Endodermal cell (in vitro differentiated cells): ENCODE data around the gene HOXD9. TPM values are rescaled to one million over a fixed set of nuclear protein-coding genes. Genes with fewer than 3 reads are reported as not detected.

ENCODE experiments used
- DNase-seq: peaks from one replicate; pipeline ENCODE4 v3.0.0-alpha.2; 2017
- H3K27ac ChIP-seq: 2 replicates; pipeline ENCODE4 v1.5.1; 2013; ENCODE audit warnings: mild to moderate bottlenecking, low read depth, low read length, moderate library complexity
- H3K27me3 ChIP-seq: 2 replicates; pipeline ENCODE4 v1.6.1; 2013; ENCODE audit warnings: mild to moderate bottlenecking, low read length, moderate library complexity; ENCODE audit not compliant: insufficient read depth, control insufficient read depth, poor library complexity, severe bottlenecking
- H3K36me3 ChIP-seq: 2 replicates; pipeline ENCODE4 v1.7.0; 2013; ENCODE audit warnings: mild to moderate bottlenecking, low read length, moderate library complexity; ENCODE audit not compliant: control insufficient read depth, insufficient read depth
- H3K4me1 ChIP-seq: one replicate; pipeline ENCODE4 v1.7.0; 2013; ENCODE audit warnings: low read length; ENCODE audit not compliant: control insufficient read depth, insufficient read depth
- H3K4me3 ChIP-seq: 2 replicates; pipeline ENCODE4 v1.5.1; 2013; ENCODE audit warnings: mild to moderate bottlenecking, low read length, moderate library complexity
- H3K9ac ChIP-seq: 2 replicates; pipeline ENCODE4 v1.6.1; 2013; ENCODE audit warnings: mild to moderate bottlenecking, low read length, moderate library complexity; ENCODE audit not compliant: poor library complexity, severe bottlenecking; ENCODE audit errors: extremely low read depth
- H3K9me3 ChIP-seq: 2 replicates; pipeline ENCODE4 v1.6.1; 2013; ENCODE audit warnings: mild to moderate bottlenecking, low read length, moderate library complexity; ENCODE audit not compliant: control insufficient read depth
- H3K27ac Mint-ChIP-seq: 2 replicates; pipeline ENCODE4 v1.8.0; 2020; ENCODE audit warnings: mixed read lengths
- H3K27me3 Mint-ChIP-seq: 2 replicates; pipeline ENCODE4 v1.8.0; 2021; ENCODE audit warnings: mild to moderate bottlenecking, mixed read lengths; ENCODE audit not compliant: insufficient read depth
- H3K36me3 Mint-ChIP-seq: 2 replicates; pipeline ENCODE4 v1.8.0; 2020; ENCODE audit warnings: low read depth, mixed read lengths
- H3K4me1 Mint-ChIP-seq: 2 replicates; pipeline ENCODE4 v1.8.0; 2020; ENCODE audit warnings: mixed read lengths
- H3K4me3 Mint-ChIP-seq: 2 replicates; pipeline ENCODE4 v1.8.0; 2020; ENCODE audit warnings: mild to moderate bottlenecking, moderate library complexity, mixed read lengths
- H3K9me3 Mint-ChIP-seq: 2 replicates; pipeline ENCODE4 v1.8.0; 2020; ENCODE audit warnings: mild to moderate bottlenecking, mixed read lengths
- CTCF ChIP-seq: fragments of 200-600 bp; sonication (generic); conservative IDR thresholded peaks from 2 replicates; pipeline ENCODE4 v1.5.0; 2021; ENCODE audit warnings: antibody characterized with exemption, mild to moderate bottlenecking
- WGBS, 2 experiments: methylation state at CpG; one replicate each; pipeline versions ENCODE4 v1.1.5 to v1.1.7; 2013; ENCODE audit warnings: missing lambda C conversion rate in 2 of 2, mixed read lengths in 1 of 2; ENCODE audit not compliant: insufficient coverage in 1 of 2, insufficient read length in 1 of 2; 5-methylcytosine and 5-hydroxymethylcytosine counted together
- total RNA-seq, 2 donors: library from RNA; stranded (reverse); fragmentation: NEBNext Ultra II Directional in 1 of 2; extraction: Animal tissue kit (Norgen Biotek cat#: 25700) in 1 of 2; gene quantifications; 2 replicates in 1 of 2; 3 replicates in 1 of 2; pipeline ENCODE4 v1.2.1, GENCODE V29; 2021

The HOXD9 gene
- total RNA-seq, 2 donors from 2014 or later = not detected

- peaks cover 100% of the 10 kb centered on the region for H3K27me3 Mint-ChIP-seq
Measured at GRCh38 chr2:176099159-176099727, 23.3 kb upstream of the HOXD9 start.

GRCh38 chr2:176099728-176100546 is 22.6 kb upstream of the HOXD9 start, which contains the start of gene HOXD12:
Gene HOXD12 (plus strand): TSS chr2:176099795. CDS start chr2:176099802, 7 bp downstream.
- Histone ChIP-seq H3K27ac (no peak within 1 kb of the TSS), H3K27me3 (peaks cover 100% of the 10 kb centered on the region), H3K9ac (no peak within 1 kb of the TSS), H3K36me3 (no peaks in the 10 kb centered on the region), H3K4me1 (no peaks in the 10 kb centered on the region), H3K4me3 (peak within 1 kb of the TSS; percentile 61), H3K9me3 (no peaks in the 10 kb centered on the region)
- Mint-ChIP-seq H3K27me3 (peaks cover 100% of the 10 kb centered on the region), H3K4me3 (peak within 1 kb of the TSS; percentile 43), H3K9me3 (no peaks in the 10 kb centered on the region), H3K36me3 (no peaks in the 10 kb centered on the region), H3K27ac (no peak within 1 kb of the TSS), H3K4me1 (peaks cover 35% of the 10 kb centered on the region)
- no peak for TF ChIP-seq CTCF
- peak; percentile 71 for DNase-seq
- 4% methylated on average over 30 to 70 of the region's 70 CpGs for WGBS, 2 experiments

More at GRCh38 chr2:176099159-176099727, 23.3 kb upstream of the HOXD9 start:
- peak; percentile 68 for DNase-seq
- Histone ChIP-seq H3K4me3 (no peak overlapping the region), H3K9me3 (no peaks in the 10 kb centered on the region), H3K9ac (no peak overlapping the region), H3K36me3 (no peaks in the 10 kb centered on the region), H3K4me1 (no peaks in the 10 kb centered on the region), H3K27me3 (peaks cover 100% of the 10 kb centered on the region), H3K27ac (no peak overlapping the region)
- H3K36me3 Mint-ChIP-seq = no peaks in the 10 kb centered on the region
- no peaks in the 10 kb centered on the region for H3K9me3 Mint-ChIP-seq
- no peak overlapping the region for H3K27ac Mint-ChIP-seq
- WGBS, 2 experiments = 4 to 5% methylated on average over 19 to 30 of the region's 30 CpGs
- TF ChIP-seq CTCF = no peak
- peaks cover 30% of the 10 kb centered on the region for H3K4me1 Mint-ChIP-seq
- H3K4me3 Mint-ChIP-seq = peak overlapping the region; percentile 43

- H3K4me1 ChIP-seq = no peaks in the 10 kb centered on the region
- no peak overlapping the region for H3K4me3 ChIP-seq
- Mint-ChIP-seq H3K4me3 (no peak overlapping the region), H3K9me3 (no peaks in the 10 kb centered on the region), H3K27ac (no peak overlapping the region), H3K36me3 (no peaks in the 10 kb centered on the region), H3K4me1 (peaks cover 40% of the 10 kb centered on the region), H3K27me3 (peaks cover 100% of the 10 kb centered on the region)
- peak; percentile 55 for DNase-seq
- no peaks in the 10 kb centered on the region for H3K9me3 ChIP-seq
- 8 to 10% methylated on average over 18 to 28 of the region's 28 CpGs for WGBS, 2 experiments
- no peaks in the 10 kb centered on the region for H3K36me3 ChIP-seq
- no peak overlapping the region for H3K9ac ChIP-seq
- peaks cover 100% of the 10 kb centered on the region for H3K27me3 ChIP-seq
- TF ChIP-seq CTCF = no peak
- no peak overlapping the region for H3K27ac ChIP-seq
Measured at GRCh38 chr2:176100547-176101140, 21.9 kb upstream of the HOXD9 start.
